Activated T-helper 1 cell treated with anti-CD3 and anti-CD28 coated beads, Interleukin-2, amount 50 U/mL, for 16 hours (primary cell): ENCODE measurements around the gene ZNF552.

Source experiments
- DNase-seq, 2 donors: peaks; one replicate each; pipeline ENCODE4 v3.0.0-alpha.2; 2020; ENCODE audit warnings: low read depth in 1 of 2, low spot score in 1 of 2

Gene ZNF552

DNA sequence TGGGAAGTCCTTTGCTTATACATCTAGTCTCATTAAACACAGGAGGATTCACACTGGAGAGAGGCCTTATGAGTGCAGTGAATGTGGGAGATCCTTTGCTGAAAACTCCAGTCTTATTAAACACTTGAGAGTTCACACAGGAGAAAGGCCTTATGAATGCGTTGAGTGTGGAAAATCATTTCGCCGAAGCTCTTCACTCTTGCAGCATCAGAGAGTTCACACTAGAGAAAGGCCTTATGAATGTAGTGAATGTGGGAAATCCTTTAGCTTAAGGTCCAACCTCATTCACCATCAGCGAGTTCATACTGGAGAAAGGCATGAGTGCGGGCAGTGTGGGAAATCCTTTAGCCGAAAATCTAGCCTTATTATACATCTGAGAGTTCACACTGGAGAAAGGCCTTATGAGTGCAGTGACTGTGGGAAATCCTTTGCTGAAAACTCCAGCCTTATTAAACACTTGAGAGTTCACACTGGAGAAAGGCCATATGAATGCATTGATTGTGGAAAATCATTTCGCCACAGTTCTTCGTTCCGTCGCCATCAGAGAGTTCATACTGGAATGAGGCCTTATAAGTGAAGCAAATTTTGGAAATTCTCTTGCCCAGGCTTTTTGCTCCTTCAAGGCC lies 35.4 kb downstream of the ZNF552 start:
- DNase-seq: no peak

DNA sequence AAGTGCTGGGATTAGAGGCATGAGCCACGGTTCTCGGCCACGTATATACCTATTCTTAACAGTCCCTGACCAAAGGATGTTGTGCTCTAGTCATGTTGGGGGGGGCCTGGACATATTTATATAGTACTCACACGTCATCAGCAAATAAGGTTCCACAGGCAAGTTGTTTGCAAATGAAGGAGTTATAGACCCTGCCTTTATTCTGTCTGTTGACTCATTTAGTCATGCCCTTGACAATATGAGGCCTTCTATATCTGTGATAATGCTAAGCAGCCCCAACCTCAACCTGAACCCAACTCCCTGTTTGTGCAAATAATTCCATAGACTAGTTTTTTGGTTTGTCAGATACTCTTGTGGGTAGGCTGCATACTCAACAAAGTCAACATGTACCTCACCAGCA lies 36.4 kb downstream of the ZNF552 start:
- no peak for DNase-seq

DNA sequence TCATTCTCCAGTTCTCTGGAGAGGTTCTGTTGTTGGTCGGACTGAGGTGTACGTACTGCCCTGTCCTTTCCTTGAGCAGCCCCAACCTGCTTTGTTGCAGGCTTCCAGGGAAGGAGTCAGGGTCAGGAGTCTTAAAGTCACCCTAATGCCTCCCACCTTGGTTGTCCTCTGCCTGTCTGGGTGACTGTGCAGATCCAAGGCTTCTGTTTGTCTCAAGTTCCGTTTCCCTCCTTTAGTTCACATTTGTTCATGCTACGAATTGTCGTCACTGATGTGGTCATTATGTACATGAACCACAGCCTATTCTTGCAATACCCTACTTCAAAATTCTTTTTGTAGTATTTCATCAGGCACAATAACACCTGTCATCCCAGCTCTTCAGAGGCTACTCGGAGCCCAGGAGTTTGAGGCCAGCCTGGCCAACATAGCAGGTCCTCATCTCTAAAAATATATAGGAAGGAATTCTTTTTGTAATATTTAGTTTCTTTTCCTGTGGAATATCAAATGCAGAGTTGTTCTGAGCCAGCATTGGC lies 37.9 kb downstream of the ZNF552 start:
- DNase-seq: no peak

DNA sequence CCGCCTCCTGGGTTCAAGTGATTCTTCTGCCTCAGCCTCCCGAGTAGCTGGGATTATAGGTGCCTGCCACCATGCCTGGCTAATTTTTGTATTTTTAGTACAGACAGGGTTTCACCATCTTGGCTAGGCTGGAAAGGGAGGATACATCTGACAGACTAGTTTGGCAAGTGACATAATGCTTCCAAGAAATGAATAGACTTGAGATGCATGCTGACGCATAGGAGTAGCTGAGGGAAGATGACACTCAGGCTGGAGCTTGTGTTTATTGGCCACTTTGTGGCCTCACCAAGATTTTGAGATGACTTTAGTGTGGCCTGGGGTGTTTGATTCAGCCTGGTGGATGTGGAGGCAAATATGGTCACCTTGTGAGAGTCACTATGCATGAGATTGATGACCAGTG lies 41.2 kb downstream of the ZNF552 start:
- DNase-seq: no peak

DNA sequence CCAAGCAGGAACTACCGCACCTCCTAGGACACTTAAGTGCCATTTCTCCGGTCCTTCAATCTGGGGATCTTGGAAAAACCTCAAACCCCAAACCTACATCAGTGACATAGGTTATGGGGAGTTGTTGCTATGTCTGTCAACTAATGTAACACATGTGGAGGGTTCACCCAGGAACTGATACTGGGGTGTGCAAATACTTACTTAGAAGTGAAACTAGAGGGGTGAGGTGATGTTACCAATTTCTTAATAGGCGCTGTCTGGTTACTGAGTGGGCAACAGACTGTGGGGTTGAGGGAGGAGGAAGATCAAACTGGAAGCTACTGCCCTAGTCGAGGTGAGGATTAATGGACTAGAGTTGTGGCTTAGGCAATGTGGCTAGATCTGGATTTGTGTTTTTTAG lies 43.3 kb downstream of the ZNF552 start:
- DNase-seq: no peak

DNA sequence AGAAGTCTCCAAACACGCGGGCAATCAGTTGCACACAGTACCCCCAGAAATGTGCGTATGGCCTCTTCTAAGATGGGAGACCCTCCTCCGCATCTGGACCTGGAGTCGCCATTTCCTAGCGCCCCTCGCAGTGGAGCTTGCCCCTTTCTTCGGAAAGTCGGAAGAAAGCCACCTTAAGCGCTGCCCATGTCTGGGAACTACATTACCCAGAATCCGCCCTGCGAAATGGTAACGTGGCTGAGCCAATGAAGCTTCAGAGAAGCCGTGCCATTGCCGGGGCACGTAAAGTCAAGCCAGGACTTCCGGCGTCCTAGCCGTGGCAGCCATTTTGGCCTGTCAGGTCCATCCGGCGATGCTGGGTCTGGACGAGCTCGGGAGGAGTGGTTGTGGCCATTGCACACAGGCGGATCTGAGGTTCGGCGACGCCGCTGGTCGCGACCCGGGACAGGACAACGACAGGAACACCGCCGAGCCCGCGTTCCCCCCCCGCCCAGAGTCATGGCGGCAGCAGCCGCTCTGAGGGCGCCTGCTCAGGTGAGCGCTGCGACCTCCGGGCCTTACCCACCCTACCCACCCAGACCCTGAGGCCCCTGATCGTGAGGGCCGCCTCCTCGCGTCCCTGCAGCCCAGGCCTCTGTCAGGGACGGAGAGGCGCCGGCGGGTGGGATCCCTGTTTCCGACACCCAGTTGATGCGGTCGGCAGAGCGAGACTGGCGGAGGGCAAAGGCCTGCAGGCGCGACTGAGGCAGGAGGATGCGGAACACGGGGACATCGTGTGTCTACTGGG lies 45.2 kb downstream of the ZNF552 start, which contains the start of gene ZNF586:
ZNF586 (plus strand) TSS at position 332 of the 787 bp plus-strand sequence; CDS start at position 499, 167 bp downstream.
- peak; percentile 76 to 78 for DNase-seq

DNA sequence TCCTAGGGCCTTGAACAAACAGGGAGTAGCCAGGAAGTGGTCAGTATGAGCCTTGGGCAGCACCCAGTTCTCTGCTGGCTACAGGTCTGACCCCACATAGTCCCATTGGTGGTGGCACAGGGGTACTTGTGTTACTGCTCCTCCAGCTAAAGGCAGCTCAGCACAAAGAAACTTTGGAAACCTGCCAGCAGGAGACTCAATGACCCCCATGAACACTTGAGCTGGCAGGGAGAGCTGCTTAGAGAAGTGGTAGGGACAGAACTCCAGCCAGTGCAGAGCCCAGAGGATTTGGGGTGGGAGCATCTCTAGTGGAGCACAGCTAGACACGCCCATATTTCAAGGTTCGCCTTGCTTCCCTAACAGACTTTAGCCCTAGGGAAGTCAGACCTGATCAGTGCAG lies 55.6 kb downstream of the ZNF552 start:
- DNase-seq: no peak

DNA sequence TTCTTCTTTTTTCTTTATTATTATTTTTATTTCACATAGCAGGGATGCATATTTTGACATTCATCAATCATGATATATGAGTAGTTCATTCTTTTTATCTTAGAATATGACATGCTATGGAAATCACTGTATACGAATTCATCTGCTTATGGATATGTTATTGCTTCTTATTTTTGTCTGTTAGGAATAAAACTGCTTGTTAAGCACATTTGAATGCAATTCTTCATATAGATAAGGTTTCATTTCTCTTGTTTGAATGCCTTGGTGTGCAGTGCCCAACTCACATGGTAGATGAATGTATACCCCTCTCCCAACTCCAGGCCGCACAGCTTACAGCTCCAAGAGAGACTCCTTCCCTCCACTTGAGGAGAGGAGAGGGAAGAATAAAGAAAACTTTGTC lies 56.8 kb downstream of the ZNF552 start:
- DNase-seq: no peak
